Dermis blood vessel endothelial cell (primary cell): Measurements from ENCODE around the gene MARK4. TPM values are rescaled to one million over a fixed set of nuclear protein-coding genes. Genes with fewer than 3 reads are reported as not detected.
A peak's percentile ranks its signal among the peaks of the same experiment; 100 is the strongest.
"Not testable (repeated sequence)": the region's sequence is repeated elsewhere in the genome, so short reads cannot be mapped to it uniquely, and the experiment has no call there.

Experiments
- DNase-seq: peaks from one replicate; pipeline ENCODE4 v3.0.0; 2010
- total RNA-seq: library from RNA; depleted of rRNA; stranded (reverse); fragments of >200 nt; gene quantifications from 2 replicates; pipeline ENCODE4 v1.2.3, GENCODE V29; 2014

MARK4 gene
- total RNA-seq, 1 donor from 2014 or later, result 14.0 TPM

- no peak for DNase-seq
Observed at GRCh38 chr19:45307361-45307760, 56.3 kb downstream of the MARK4 start.

- DNase-seq, result not testable (repeated sequence)
Observed at GRCh38 chr19:45309322-45309721, 58.3 kb downstream of the MARK4 start.

GRCh38 chr19:45311621-45312020 lies 60.5 kb downstream of the MARK4 start:
- DNase-seq, result peak; percentile 12

- DNase-seq, result not testable (repeated sequence)
Observed at GRCh38 chr19:45312285-45312684, 61.2 kb downstream of the MARK4 start.

- DNase-seq, result no peak
Observed at GRCh38 chr19:45314708-45315245, 63.7 kb downstream of the MARK4 start.

- no peak for DNase-seq
Observed at GRCh38 chr19:45315304-45315703, 64.2 kb downstream of the MARK4 start.

GRCh38 chr19:45320997-45321775 lies 70.1 kb downstream of the MARK4 start:
- DNase-seq, result no peak

- DNase-seq, result no peak
Observed at GRCh38 chr19:45321848-45322247, 70.8 kb downstream of the MARK4 start.

GRCh38 chr19:45322311-45322710 lies 71.2 kb downstream of the MARK4 start:
- DNase-seq, result no peak

GRCh38 chr19:45322744-45323281 lies 71.7 kb downstream of the MARK4 start, which contains the start of gene CKM:
Gene CKM (minus strand): TSS chr19:45322875. CDS start chr19:45319713, 3,162 bp downstream.
- no peak for DNase-seq

GRCh38 chr19:45323671-45324081 lies 72.6 kb downstream of the MARK4 start:
- peak; percentile 26 for DNase-seq

- no peak for DNase-seq
Observed at GRCh38 chr19:45324349-45324907, 73.4 kb downstream of the MARK4 start.

GRCh38 chr19:45327404-45328143 lies 76.5 kb downstream of the MARK4 start:
- DNase-seq, result no peak

- DNase-seq, result no peak
Observed at GRCh38 chr19:45331411-45331810, 80.3 kb downstream of the MARK4 start.

- DNase-seq, result no peak
Observed at GRCh38 chr19:45333609-45334303, 82.7 kb downstream of the MARK4 start.

- DNase-seq, result not testable (repeated sequence)
Observed at GRCh38 chr19:45334881-45335280, 83.8 kb downstream of the MARK4 start.

- DNase-seq, result no peak
Observed at GRCh38 chr19:45336696-45337251, 85.7 kb downstream of the MARK4 start.

GRCh38 chr19:45339629-45340028 lies 88.6 kb downstream of the MARK4 start:
- no peak for DNase-seq

GRCh38 chr19:45340232-45340898 lies 89.3 kb downstream of the MARK4 start, which contains the start of gene KLC3:
Gene KLC3 (plus strand): TSS chr19:45340750. CDS start chr19:45345542, 4,792 bp downstream.
- no peak for DNase-seq

GRCh38 chr19:45340899-45341453 lies 89.9 kb downstream of the MARK4 start:
- DNase-seq, result peak; percentile 9

- no peak for DNase-seq
Observed at GRCh38 chr19:45342911-45343310, 91.8 kb downstream of the MARK4 start.
